ENCODE data around the gene LRRC9.
"Not testable (repeated sequence)": the region's sequence is repeated elsewhere in the genome, so short reads cannot be mapped to it uniquely, and the experiment has no call there.

LRRC9 gene

GRCh38 chr14:59919570-59920377 lies at the start of gene LRRC9:
Gene LRRC9, plus strand, starts transcription at chr14:59920144.
- DNase-seq (ENCODE audit: low read depth in 2 of 2), result no peak

GRCh38 chr14:59870277-59871165 lies 49.4 kb upstream of the LRRC9 start, which contains the start of gene RTN1:
Gene RTN1, minus strand, starts transcription at chr14:59870776. Its CDS starts 146 bp downstream, at chr14:59870630.
- no peak for DNase-seq (ENCODE audit: low read depth in 2 of 2)

GRCh38 chr14:59871166-59871495 lies 48.8 kb upstream of the LRRC9 start:
- no peak for DNase-seq (ENCODE audit: low read depth in 2 of 2)

- DNase-seq (ENCODE audit: low read depth in 2 of 2), result no peak
Observed at GRCh38 chr14:59882957-59883356, 37.0 kb upstream of the LRRC9 start.

GRCh38 chr14:59890676-59891075 lies 29.3 kb upstream of the LRRC9 start:
- DNase-seq (ENCODE audit: low read depth in 2 of 2), result no peak

GRCh38 chr14:59895721-59896120 lies 24.2 kb upstream of the LRRC9 start:
- DNase-seq (ENCODE audit: low read depth in 2 of 2), result no peak

GRCh38 chr14:59897757-59898383 lies 22.1 kb upstream of the LRRC9 start:
- no peak for DNase-seq (ENCODE audit: low read depth in 2 of 2)

GRCh38 chr14:59900556-59900955 lies 19.4 kb upstream of the LRRC9 start:
- DNase-seq (ENCODE audit: low read depth in 2 of 2), result no peak

- DNase-seq (ENCODE audit: low read depth in 2 of 2), result no peak
Observed at GRCh38 chr14:59904184-59904583, 15.8 kb upstream of the LRRC9 start.

GRCh38 chr14:59905188-59905587 lies 14.8 kb upstream of the LRRC9 start:
- no peak for DNase-seq (ENCODE audit: low read depth in 2 of 2)

- no peak for DNase-seq (ENCODE audit: low read depth in 2 of 2)
Observed at GRCh38 chr14:59912443-59912842, 7.5 kb upstream of the LRRC9 start.

- no peak for DNase-seq (ENCODE audit: low read depth in 2 of 2)
Observed at GRCh38 chr14:59913187-59913586, 6.8 kb upstream of the LRRC9 start.

- DNase-seq (ENCODE audit: low read depth in 2 of 2), result no peak
Observed at GRCh38 chr14:59918824-59919569, 947 bp upstream of the LRRC9 start.

GRCh38 chr14:59920378-59920683 lies 387 bp downstream of the LRRC9 start:
- DNase-seq (ENCODE audit: low read depth in 2 of 2), result no peak

- DNase-seq (ENCODE audit: low read depth in 2 of 2), result no peak
Observed at GRCh38 chr14:59925797-59926196, 5.9 kb downstream of the LRRC9 start.

- no peak for DNase-seq (ENCODE audit: low read depth in 2 of 2)
Observed at GRCh38 chr14:59926534-59926933, 6.6 kb downstream of the LRRC9 start.

GRCh38 chr14:59931237-59931636 lies 11.3 kb downstream of the LRRC9 start:
- DNase-seq (ENCODE audit: low read depth in 2 of 2), result no peak

- DNase-seq (ENCODE audit: low read depth in 2 of 2), result no peak
Observed at GRCh38 chr14:59936145-59936544, 16.2 kb downstream of the LRRC9 start.

GRCh38 chr14:59939828-59940227 lies 19.9 kb downstream of the LRRC9 start:
- no peak for DNase-seq (ENCODE audit: low read depth in 2 of 2)

- DNase-seq (ENCODE audit: low read depth in 2 of 2), result not testable (repeated sequence)
Observed at GRCh38 chr14:59942296-59942862, 22.4 kb downstream of the LRRC9 start.

- no peak for DNase-seq (ENCODE audit: low read depth in 2 of 2)
Observed at GRCh38 chr14:59944909-59945308, 25.0 kb downstream of the LRRC9 start.

All from stimulated activated CD4-positive, alpha-beta T cell treated with anti-CD3 and anti-CD28 coated beads, Interleukin-4, amount 100 ng/mL, for 48 hours (primary cell).